ENCODE results near the gene CHST7. TPM values are rescaled to one million over a fixed set of nuclear protein-coding genes. Genes with fewer than 3 reads are reported as not detected.
A peak's percentile ranks its signal among the peaks of the same experiment; 100 is the strongest.

CHST7 gene
- total RNA-seq, 4 donors from 2014 or later: 4.9 to 10.3 (median 7.6) TPM

DNA sequence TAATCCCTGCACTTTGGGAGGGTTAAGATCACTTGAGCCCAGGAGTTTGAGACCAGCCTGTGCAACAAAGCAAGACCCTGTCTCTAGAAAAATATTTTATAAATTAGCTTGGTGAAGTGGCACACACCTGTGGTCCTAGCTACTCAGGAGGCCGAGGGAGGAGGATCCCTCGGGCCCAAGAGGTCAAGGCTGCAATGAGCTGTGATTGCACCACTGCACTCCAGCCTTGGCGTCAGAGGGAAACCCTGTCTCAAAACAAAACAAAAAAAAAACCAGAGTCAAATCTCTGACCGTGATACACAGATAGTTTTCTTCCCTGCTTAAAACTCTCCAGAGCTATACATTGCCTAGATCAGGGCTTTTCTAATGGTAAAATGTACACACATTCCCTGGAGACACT, 53.5 kb downstream of the CHST7 start:
- TF ChIP-seq POLR2A (IDR thresholded peaks at IDR 0.05) (no peak), POLR2AphosphoS5 (IDR thresholded peaks at IDR 0.05) (no peak), CTCF (IDR thresholded peaks at IDR 0.05) (no peak), EP300 (IDR thresholded peaks at IDR 0.05; ENCODE audit: low read depth) (no peak)
- Histone ChIP-seq H3K4me3 (no peak overlapping the region), H3K9me3 (no peaks in the 10 kb centered on the region), H3K36me3 (no peaks in the 10 kb centered on the region), H3K27ac (peak overlapping the region in 3 of 4 donors; percentile 42 to 62 (median 45)), H3K27me3 (no peaks in the 10 kb centered on the region), H3K4me1 (no peaks in the 10 kb centered on the region)
- DNase-seq: no peak
- in situ Hi-C loops (cut with MboI; ENCODE audit: low pct_ligation_motif_present in 1 of 4, low pct_unique_long_range_greater_than_20kb in 1 of 4, low sequenced_read_pairs in 3 of 4) (no loop called here), intact Hi-C loops (cut with DNase I; ENCODE audit: low total_unique reads) (no loop called here)
- 65% methylated on average over 4 of the region's 4 CpGs; no CpG with 5 or more reads in 1 of the 2 donors for WGBS, 2 donors (ENCODE audit: low coverage in 1 of 2)

DNA sequence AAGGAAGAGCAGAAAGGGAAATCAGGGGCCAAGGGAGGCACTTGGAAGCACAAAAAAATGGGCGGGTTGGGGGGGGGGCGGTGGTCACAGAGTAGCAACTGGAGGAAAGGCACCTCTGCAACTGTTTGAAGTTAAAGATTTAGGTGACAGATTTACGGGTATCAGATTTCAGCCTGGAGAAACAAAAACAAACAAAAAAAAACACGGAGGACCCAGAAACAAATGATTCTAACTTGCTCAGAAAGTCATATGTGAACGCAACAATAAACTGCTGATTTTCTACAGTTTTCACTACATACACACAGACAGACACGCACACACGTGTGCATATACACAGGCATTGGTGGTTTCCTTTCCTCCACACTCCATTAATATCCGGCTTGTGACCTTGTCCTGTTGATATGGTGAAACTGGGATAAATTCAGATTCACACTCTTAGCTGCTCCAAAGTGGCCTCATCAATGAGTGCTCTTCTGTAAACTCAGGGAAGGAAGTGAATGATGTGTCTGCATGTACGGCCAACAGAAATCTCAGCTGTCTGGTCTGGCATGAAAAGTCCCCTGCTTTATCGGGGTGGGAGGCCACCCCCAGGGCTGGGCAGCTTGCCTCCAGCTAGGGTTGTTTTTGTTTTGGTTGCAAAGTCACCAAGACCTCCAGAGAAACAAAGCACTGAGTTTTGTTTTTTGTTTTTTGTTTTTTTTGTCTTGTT, 54.3 kb downstream of the CHST7 start:
- intact Hi-C loops (cut with DNase I; ENCODE audit: low total_unique reads): no loop called here

GRCh38 chrX:46628460-46629371, 55.2 kb downstream of the CHST7 start:
- whole genome bisulfite sequencing, 2 donors (ENCODE audit: low coverage in 1 of 2): 0 to 50% methylated on average over 1 to 6 of the region's 6 CpGs
- Histone ChIP-seq H3K4me1 (no peaks in the 10 kb centered on the region), H3K27me3 (no peaks in the 10 kb centered on the region), H3K36me3 (no peaks in the 10 kb centered on the region), H3K4me3 (no peak overlapping the region), H3K27ac (peak overlapping the region; percentile 34 to 62 (median 44)), H3K9me3 (no peaks in the 10 kb centered on the region)
- intact Hi-C loops (cut with DNase I; ENCODE audit: low total_unique reads) (no loop called here), in situ Hi-C loops (cut with MboI; ENCODE audit: low pct_ligation_motif_present in 1 of 4, low pct_unique_long_range_greater_than_20kb in 1 of 4, low sequenced_read_pairs in 3 of 4) (no loop called here)
- TF ChIP-seq POLR2A (IDR thresholded peaks at IDR 0.05) (no peak), POLR2AphosphoS5 (IDR thresholded peaks at IDR 0.05) (peak in 2 of 3 donors; percentile 5 to 16), CTCF (IDR thresholded peaks at IDR 0.05) (no peak), EP300 (IDR thresholded peaks at IDR 0.05; ENCODE audit: low read depth) (no peak)
- DNase-seq: peak; percentile 16

More for the DNA sequence above, 54.3 kb downstream of the CHST7 start:
- Histone ChIP-seq H3K4me1 (no peaks in the 10 kb centered on the region), H3K27me3 (no peaks in the 10 kb centered on the region), H3K36me3 (no peaks in the 10 kb centered on the region), H3K27ac (peak overlapping the region in 3 of 4 donors; percentile 42 to 62 (median 45)), H3K4me3 (no peak overlapping the region), H3K9me3 (no peaks in the 10 kb centered on the region)
- TF ChIP-seq CTCF (IDR thresholded peaks at IDR 0.05) (no peak), POLR2A (IDR thresholded peaks at IDR 0.05) (no peak)
- in situ Hi-C loops (cut with MboI; ENCODE audit: low pct_ligation_motif_present in 1 of 4, low pct_unique_long_range_greater_than_20kb in 1 of 4, low sequenced_read_pairs in 3 of 4): no loop called here
- DNase-seq: no peak
- 52% methylated on average over 10 of the region's 10 CpGs; no CpG with 5 or more reads in 1 of the 2 donors for WGBS, 2 donors (ENCODE audit: low coverage in 1 of 2)

DNA sequence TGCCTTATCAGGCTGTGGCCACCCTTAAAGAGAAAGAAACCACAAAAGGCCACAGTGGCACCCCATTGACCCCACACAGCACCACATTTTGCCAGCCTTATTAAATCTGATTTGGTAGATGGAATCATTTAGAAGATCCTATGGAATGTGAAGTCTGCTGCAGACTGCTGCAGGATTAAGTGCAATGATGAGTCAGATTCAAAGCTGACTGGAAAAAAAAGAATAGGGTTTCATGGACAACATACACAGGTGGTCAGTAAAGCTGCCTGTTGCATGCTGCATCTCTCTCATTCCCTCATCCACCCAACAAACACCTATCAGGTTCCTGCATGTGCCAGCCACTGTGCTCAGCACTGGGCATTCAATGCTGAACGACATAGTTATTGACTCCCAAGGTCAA, 56.6 kb downstream of the CHST7 start:
- Histone ChIP-seq H3K4me3 (no peak overlapping the region), H3K27ac (peak overlapping the region in 2 of 4 donors; percentile 34 to 42), H3K9me3 (no peaks in the 10 kb centered on the region), H3K4me1 (no peaks in the 10 kb centered on the region), H3K27me3 (no peaks in the 10 kb centered on the region), H3K36me3 (no peaks in the 10 kb centered on the region)
- in situ Hi-C loops (cut with MboI; ENCODE audit: low pct_ligation_motif_present in 1 of 4, low pct_unique_long_range_greater_than_20kb in 1 of 4, low sequenced_read_pairs in 3 of 4) (no loop called here), intact Hi-C loops (cut with DNase I; ENCODE audit: low total_unique reads) (no loop called here)
- WGBS, 2 donors (ENCODE audit: low coverage in 1 of 2): 45% methylated on average over 1 of the region's 1 CpG; no CpG with 5 or more reads in 1 of the 2 donors
- DNase-seq: no peak
- no peak for TF ChIP-seq CTCF (IDR thresholded peaks at IDR 0.05)
- TF ChIP-seq POLR2AphosphoS5 (IDR thresholded peaks at IDR 0.05): no peak
- no peak for TF ChIP-seq POLR2A (IDR thresholded peaks at IDR 0.05)
- no peak for TF ChIP-seq EP300 (IDR thresholded peaks at IDR 0.05; ENCODE audit: low read depth)
